Dedifferentiated amniotic fluid mesenchymal stem cell (primary cell): Measurements from ENCODE around the gene PIGM.

ENCODE experiments used
- DNase-seq: peaks from one replicate; pipeline ENCODE4 v3.0.0-alpha.2; 2016; ENCODE audit errors: extremely low spot score

The PIGM gene

DNA sequence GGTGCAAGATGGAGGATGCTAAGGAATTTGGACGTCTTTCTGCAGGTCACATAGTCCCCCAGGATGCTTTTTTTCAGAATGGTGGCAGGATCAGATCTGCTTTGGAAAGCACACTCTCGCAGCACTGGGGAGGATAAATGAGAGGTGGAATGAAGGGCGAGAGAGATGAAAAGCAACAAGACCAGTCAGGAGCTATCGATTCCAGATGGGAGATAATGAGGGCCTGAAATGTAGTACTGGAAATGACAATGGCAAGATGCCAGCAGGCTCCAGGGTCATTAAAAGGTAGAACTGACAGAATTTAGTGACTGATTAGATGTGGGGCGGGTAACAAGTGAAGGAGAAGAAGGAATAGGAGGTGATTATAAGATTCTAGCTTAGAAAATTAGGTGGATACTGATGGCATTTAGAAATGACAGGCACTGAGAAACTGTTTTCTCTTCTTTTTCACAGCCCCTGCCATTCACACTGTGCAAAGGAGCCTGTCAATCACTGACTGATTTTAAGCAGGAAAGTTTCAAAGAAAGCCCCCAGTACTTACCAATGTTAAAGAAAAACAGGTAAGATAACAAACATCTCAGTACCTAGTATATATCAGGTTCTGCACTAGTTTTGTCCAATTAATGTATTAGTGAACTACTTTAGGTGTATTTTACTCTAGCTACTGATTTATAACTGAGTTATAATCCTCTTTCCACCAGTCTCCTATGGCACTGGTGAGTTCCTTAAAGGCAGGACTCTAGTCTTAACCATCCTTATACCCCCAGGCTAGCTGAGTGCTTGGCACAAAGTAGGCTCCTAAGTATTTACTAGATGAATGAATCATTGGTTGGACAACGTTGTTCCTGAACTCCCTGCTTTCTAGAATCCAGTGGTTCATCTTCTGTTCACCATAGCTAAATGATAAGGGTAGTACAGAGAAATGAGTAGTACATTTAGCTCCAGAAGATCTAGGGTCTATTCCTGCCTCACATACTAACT lies 9.2 kb downstream of the PIGM start:
- DNase-seq, result no peak

DNA sequence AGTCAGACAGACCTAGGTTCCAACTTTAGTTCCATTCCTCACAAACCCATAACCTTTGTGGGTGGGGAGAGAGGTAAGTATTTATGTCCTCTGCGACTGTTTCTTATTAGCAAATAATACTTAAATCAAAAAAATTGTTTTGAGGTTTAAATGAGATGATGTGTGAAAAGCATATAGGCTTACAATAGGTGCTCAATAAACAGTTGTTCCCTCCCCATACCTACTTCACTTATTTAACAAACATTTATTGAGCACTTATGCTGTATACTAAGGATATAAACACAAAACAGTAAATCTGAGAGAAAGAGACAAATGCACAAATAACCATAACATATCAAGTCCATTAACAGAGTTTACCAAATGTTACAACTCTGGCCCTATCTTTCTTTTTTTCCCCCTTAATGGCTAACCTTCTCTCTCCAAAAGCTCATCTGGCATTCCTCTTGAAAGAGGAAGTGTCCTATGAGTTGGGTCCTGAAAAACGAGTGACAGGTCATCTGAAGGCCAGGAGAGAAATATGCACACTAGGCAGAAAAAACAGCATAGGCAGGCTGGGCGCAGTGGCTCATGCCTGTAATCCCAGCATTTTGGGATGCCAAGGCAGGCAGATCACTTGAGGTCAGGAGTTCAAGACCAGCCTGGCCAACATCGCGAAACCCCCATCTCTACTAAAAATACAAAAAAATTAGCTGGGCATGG lies 10.3 kb downstream of the PIGM start:
- DNase-seq, result no peak

DNA sequence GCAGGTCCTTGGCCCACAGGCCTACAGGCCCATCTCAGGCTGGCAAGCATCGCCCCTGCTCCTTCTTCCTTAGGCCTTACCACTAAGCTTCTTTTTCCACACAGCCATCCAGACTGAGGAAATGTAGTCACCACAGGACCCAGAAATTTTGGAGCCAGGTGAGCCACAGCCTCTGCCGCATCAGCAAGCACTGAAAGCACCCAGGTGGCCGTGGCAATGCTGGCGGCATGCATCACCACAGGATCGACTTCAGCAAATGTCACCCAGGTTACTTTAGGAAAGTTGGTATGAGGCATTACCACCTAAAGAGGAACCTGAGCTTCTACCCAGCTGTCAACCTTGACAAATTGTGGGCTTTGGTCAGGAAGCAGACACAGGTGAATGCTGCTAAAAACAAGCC lies 11.6 kb downstream of the PIGM start:
- no peak for DNase-seq

DNA sequence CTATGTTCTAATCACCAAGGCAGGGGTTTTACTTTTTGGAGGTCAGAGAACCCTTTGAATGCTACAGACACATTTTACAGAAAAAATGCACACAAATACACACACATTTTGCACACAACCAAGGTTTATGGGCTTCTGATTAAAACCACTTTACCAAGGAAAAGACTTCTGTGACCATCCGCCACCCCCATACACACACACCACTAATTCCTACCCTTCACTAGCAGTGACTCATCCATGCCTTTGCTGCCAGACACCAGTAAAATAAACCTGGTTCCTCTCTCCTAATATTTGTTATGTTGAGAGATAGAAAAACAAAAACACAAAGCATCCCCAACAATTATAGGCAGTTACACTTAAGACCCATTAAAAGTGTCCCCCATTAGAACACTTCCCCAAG lies 12.9 kb downstream of the PIGM start:
- no peak for DNase-seq

DNA sequence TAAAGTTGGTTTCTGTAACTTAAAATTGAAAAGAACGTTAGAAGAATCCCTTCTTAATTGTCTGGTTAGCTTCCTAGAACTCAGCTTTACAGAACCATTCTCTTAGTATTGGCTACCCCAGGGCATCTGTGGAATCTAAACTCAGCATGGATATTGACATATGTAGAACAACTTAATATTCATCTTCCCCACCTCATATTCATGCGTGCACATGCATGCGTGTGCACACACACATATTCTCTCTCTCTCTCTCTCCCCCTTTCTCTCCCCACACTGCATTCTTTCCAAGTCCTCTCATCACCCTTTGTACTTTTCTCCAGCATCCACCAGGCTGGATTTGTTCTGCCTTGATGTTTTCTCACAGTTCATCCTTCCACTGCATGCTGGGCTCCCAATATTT lies 13.4 kb downstream of the PIGM start:
- no peak for DNase-seq

DNA sequence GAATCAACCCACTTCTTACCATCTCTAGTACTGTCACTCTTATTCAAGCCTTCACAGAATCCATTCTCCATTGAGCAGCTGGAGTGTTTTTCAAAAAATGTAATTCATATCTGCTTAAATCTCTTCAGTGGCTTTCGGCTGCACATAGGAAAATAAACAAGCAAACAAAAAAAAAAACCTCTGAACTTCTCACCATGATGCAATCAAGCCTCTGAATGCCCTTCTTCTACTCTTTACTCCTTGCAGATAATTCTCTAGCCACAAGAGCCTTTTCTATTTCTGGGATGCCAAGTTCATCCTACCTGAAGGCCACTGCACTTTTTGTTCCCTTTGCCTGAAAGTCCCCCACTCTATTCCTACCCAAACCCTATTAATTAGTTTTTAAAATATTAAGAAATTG lies 14.2 kb downstream of the PIGM start:
- DNase-seq, result no peak

DNA sequence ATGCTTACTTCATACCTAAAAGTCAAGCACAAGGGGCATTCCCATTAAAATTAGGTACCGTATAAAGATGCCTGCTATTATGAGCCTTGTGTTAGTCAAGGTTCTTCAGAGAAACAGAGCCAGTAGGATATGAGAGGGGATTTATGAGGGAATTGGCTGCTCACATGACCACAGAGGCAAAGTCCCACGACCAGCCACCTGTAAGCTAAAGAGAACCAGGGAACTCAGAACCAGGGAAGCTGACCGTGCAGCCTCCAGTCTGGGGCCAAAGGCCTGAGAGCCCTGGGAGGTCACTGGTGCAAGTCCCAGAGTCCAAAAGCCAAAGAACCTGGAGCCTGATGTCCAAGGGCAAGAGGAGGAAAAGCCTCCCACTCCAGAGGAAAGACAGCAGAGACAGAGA lies 20.0 kb downstream of the PIGM start:
- no peak for DNase-seq

DNA sequence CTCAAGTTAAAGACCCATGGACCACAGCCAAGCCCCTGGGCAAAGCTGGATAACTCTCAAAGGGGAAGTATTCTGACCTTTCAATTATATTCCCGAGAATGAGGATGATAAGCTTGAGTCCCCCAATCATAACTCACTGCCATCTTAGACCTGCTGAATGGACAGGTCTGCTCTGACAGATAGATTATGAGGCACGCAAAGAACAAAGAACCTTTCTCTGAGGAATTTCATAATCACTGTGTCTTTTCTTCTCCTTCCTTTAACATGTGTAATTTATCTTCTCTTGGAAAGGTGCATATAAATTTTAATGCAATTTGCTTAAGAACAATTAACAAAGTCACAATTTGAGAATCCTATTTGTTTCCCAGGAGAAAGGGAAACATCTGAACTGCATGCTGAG lies 22.0 kb downstream of the PIGM start:
- no peak for DNase-seq

DNA sequence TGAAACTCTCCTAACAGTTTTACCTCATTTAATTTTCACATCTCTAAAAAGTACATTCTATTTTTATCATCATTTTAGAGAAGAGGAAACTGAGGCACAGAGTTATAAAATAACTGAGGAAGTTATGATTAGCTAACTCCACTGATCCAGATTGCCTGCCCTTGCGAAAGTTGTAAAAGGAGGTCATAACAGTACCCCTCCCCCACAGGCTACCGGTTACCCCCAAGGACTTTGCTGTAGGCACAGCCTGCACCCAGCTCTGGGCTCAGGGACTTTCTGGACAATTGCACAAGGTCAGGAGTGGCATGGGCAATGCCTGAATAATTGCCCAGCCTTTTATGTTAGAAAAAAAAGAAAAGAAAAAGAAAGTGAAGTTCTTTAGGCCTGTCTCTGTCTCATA lies 22.7 kb downstream of the PIGM start:
- no peak for DNase-seq

DNA sequence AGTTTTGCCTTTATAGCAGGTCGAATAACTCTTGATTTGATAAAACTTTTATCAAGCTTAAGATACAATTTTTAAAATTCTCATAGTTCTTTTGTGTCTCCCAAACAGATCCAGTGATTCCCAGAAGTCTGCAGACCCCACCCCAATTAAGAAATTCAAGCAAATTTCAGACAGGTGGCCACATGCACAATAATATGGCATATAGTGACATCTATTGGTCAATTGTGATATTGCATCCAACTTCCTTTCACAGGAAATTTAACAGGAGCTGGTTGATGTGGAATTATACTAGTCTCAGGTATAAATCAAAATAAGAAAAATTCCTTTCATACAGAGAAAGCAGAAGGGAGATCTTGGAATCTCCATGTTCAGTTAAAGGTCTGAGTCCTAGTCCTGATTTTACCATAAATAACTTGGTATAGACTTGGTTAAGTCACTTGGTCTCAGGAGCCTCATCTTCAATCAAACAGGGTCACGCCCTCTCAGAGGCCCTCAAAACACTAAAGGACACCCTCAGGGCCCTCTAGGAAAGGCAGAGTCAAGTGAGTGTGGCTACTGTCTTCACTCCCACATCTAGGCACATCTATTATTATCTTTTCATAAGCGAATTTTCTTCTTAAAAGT lies 24.1 kb downstream of the PIGM start:
- DNase-seq, result no peak

DNA sequence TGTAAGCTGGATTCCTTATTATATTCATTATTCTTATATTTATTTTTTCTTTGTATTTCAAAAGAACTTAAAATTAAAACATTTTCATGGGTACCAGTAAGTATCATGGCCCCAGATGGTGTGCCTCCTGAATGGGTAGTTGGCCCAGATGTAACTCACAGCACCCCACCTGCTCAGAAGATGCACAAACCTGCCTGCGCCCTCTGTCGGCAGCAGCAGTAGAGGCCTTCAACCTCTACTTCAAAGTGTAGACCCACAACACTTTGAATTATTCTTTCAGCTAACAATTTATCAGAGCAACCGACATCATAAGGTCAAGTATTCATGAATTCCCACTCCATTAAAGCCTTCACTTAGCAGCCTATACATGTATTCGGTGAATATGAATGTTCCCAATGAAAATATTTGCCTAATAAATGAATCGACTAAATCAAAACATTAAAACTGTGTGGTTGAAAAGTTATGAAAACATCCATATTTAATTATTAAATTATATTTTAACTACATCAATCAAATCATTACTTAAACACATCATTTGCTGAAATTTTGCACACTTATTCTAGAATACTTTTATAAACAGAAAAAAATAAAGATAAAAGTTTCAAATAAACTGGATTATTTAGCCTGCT lies 25.4 kb downstream of the PIGM start:
- peak; percentile 49 for DNase-seq

DNA sequence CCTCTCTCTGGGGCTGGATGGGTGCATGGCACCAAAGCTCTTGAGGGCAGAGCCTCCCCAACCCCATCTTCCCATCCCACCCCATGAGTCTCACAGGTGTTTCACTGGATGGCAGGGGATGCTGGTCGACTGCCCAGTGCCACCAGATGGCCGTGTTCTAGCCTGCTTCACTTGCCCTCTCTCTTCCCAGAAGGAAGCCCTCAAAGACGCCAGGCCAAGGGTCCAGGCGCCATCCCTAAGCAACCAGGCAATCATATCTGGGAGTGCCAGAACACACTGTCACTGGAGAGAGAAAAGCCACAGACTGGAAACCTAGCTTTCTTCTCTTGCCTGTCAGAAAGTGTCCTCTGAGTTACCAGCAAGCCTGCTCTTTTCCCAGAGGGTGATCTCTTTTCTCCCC lies 26.7 kb downstream of the PIGM start:
- DNase-seq, result no peak

DNA sequence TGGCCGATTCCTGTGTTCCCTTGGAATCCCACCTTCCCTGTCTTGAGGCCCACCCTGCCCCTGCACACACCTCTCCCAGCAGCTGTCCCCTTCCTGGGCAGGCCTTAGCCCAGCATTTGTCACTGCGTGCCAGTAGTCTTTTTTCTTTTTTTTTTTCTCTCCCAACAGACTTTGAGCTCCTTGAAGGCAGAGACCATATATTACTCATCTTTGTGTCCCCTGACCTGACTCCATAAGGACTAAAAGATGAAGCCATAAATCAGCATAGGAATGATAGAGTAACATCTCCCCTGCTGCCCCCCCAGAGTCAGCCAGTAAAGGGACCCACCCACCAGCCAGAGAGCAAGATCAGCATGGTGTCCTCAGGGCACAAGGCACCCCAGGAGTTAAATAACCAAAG lies 27.4 kb downstream of the PIGM start:
- no peak for DNase-seq

DNA sequence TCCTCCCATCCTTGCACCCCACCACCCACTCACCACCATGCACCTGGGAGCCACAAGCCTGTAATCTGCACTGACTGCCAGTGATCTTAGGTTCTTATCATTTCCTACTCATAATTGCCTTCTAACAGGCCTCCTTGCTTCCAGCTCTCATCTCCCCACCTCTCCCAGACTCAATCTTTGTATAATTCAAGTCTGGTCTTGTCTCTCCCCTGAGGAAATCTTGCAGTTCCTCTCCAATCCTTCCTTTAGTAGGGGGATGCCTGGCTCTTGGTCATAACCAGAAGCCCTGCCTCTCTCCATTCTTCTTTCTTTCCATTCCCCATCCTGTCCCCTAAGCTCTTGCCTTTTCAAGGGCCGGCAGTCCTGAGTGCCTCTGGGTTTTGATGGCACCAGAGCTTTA lies 27.8 kb downstream of the PIGM start:
- DNase-seq, result no peak

DNA sequence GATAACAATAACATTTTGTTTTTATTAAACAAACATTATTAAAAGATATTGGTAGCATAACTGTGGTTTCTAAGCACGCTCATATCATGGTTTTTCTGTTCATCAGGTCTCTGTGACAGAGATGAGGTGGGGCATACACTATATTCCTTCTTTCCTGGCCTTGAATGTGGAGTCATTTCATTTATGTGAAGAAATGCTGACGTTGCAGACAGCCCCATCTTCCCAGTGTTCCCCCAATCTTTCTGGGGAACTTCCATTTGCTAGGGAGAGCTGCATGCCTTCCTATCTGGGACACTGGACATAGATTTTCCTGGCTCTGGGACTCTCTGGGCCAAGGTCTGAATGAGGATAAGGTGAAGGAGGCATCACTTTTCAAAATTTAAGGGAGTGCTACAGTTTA lies 30.4 kb downstream of the PIGM start:
- no peak for DNase-seq

DNA sequence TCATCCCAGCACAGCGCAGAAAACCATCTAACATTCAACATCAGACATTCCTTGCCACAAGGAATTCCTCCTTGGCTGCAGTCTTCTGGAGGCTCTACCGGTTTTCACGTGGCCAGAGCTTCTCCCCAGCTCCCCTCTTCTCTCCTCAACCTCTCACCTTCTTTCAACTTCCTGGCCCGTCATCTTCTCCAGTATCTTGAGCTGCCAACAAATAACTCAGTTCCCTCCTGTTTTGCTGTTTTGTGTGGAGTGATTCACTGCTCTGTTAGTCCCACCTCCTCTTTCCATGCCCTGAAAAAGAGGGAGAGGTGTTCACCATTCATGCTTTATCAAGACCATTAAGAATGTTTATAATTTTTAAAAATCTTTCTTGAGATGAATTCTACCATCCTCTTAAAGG lies 32.6 kb downstream of the PIGM start:
- no peak for DNase-seq

DNA sequence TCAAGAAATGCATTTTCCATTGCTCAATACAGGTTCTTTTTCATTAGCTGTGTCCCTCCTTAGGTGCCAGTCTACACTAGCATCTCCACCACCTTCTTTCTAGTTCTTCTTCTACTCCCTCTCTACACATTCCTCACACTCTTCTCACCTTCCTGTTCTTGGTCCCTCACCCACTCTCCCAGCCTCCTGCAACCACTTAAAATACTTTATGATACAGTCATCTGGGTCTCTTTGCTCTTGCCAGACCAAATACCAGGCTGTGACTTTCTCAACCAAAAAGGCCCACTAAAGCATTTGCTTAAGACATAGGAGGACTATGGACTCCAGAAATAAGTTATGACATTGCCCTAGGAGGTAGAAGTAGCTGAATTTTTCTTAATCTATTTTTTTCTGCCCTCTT lies 35.1 kb downstream of the PIGM start:
- peak; percentile 77 for DNase-seq

DNA sequence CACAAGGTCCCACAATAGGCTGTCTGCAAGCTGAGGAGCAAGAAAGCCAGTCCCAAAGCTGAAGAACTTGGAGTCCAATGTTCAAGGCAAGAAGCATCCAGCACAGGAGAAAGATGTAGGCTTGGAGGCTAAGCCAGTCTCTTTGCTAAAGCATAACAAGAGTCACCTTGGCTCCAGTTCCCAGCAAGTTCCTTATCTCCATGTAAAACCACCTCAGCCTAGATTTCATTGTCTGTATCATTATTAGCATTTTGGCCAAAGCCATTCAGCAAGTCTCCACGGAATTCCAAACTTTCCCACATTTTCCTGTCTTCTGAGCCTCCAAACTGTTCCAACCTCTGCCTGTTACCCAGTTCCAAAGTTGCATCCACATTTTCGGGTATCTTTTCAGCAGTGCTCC lies 36.9 kb downstream of the PIGM start:
- no peak for DNase-seq

DNA sequence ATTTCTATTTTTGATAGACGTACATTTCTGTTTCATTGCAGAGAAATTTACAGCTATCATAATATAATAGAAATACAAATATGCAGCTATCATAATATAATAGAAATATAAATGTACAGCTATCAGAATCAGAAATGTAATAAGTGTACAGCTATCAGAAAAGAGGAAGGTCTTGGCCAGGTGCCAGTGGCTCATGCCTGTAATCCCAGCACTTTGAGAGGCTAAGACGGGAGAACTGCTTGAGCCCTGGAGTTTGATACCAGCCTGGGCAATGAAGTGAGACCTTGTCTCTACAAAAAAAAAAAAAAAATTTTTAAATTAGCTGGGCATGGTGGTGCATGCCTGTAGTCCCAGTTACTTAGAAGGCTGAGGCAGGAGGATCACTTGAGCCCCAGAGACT lies 37.9 kb downstream of the PIGM start:
- DNase-seq, result no peak

DNA sequence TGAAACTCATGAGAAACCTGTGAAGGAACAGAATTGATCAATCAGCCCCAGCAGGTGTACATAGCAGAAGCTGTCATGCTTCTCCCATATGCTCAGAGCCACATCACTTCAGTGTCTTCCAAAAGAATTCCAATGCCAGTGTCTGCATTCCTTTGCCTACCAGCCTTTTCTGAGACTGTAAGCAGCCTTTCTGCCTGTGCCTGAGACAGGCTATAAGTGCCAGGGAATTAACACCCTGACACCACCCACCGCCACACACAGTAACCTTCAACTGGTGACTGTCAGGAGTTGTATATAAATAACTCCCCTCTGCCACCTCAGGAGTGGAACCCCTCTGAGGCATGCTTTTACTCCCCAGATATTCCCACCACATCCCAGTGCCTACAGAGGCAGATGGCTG lies 39.6 kb downstream of the PIGM start:
- DNase-seq, result no peak

DNA sequence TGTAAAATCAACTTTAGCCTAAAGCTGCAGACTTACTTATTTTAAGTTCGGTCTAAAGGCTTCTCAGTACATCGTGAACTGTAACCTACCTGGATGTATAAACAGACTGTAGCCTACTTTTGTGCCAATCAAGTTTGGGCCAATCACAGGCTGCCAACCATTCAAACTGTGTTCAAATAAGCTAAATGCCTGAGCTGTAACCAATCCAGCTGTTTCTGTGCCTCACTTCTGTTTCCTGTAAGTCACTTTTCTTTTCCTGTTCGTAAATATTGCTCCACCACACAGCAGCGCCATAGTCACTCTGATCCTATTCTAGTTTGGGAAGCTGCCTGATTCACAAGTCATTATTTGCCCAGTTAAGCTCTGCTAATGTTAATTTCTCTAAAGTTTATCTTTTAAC lies 40.3 kb downstream of the PIGM start:
- DNase-seq, result no peak

DNA sequence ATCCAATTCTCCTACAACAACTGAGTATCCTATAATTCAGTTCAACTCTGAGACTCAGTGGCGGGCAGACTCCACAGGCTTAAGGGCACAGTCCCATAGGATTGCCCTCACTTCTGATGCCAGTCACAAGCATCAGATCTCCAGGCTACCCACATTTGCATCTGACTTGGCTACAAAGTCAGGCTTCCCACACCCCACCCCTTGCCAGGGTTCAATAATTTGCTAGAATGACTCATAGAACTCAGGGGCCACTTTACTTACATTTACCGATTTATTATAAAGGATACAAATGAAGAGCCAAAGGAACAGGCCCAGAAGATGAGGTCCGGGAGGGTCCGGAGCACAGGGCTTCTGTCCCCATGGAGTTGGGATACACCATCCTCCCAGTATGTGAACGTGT lies 41.8 kb downstream of the PIGM start:
- DNase-seq, result no peak
